HG02938 (cell line): ENCODE results near the gene TST.

Experiments
- ATAC-seq: cut with Tn5 transposase; IDR thresholded peaks from one replicate; pipeline ENCODE4 v1.9.1; 2021; ENCODE audit warnings: mild to moderate bottlenecking, moderate library complexity; ENCODE audit not compliant: unreplicated experiment

TST gene

GRCh38 chr22:37032535-37033460 lies 13.6 kb upstream of the TST start:
- no peak for ATAC-seq

GRCh38 chr22:37032134-37032534 lies 12.9 kb upstream of the TST start:
- no peak for ATAC-seq

GRCh38 chr22:37030560-37031281 lies 11.5 kb upstream of the TST start:
- no peak for ATAC-seq

- ATAC-seq: no peak
These were observed 9.7 kb upstream of the TST start for GRCh38 chr22:37028692-37029674.

- ATAC-seq: no peak
These were observed 8.3 kb upstream of the TST start for GRCh38 chr22:37027556-37027955.

- no peak for ATAC-seq
These were observed 7.1 kb upstream of the TST start for GRCh38 chr22:37026325-37026724.

- no peak for ATAC-seq
These were observed 6.3 kb upstream of the TST start for GRCh38 chr22:37025500-37026070.

GRCh38 chr22:37024339-37025157 lies 5.3 kb upstream of the TST start:
- no peak for ATAC-seq

- no peak for ATAC-seq
These were observed 4.6 kb upstream of the TST start for GRCh38 chr22:37023743-37024338.

- ATAC-seq: no peak
These were observed 3.5 kb upstream of the TST start for GRCh38 chr22:37022483-37023337.

GRCh38 chr22:37021710-37022482 lies 2.6 kb upstream of the TST start:
- ATAC-seq: no peak

GRCh38 chr22:37021041-37021440 lies 1.8 kb upstream of the TST start:
- ATAC-seq: no peak

GRCh38 chr22:37020192-37020479 lies 889 bp upstream of the TST start:
- no peak for ATAC-seq

- ATAC-seq: no peak
These were observed 385 bp downstream of the TST start for GRCh38 chr22:37018815-37019308.

GRCh38 chr22:37018086-37018814 lies 997 bp downstream of the TST start:
- no peak for ATAC-seq

GRCh38 chr22:37017356-37017755 lies 1.9 kb downstream of the TST start:
- no peak for ATAC-seq
